ENCODE results near the gene GNG11.
"Not testable (repeated sequence)": the region's sequence is repeated elsewhere in the genome, so short reads cannot be mapped to it uniquely, and the experiment has no call there.

Gene GNG11

DNA sequence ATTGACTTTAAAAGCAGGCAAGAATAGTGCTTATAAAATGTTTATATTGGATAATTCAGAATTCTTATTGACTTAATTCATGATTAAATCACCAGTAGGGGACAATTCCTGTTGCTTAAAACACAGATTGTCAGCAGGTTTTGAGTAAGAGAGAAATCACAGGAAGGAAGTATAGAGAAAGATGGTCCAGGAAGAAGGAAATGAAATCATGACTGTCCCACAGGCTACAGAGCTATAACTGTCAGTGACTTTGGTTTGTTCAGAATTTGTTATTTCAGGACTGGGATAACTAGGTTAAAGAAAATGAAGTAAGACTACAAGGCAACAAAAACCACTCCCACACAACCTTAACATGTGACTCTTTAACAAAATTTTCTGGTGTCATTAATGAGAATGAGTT lies 8.3 kb upstream of the GNG11 start:
- DNase-seq: no peak

DNA sequence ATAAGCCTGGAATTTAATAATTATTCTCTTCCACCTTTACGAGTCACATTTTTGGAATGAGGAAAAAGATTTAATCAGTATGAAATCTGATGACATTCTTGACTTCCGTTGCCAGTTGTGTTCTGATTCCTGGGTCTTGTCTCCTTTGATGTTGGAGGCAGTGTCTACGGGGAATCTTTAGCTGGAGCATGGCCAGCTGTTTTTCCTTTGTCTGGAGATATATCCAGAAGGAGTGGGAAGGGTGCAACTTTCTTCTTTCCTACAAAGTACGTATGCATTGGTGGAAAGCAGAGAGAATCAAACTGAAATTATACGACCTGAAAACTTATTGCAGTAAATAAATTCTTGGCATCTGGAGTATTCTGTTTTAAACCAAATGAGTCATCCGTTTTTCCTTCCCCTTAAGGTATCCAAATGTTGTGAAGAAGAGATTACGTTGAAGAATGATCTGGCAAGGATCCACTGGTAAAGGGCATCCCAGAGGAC lies 6.9 kb upstream of the GNG11 start:
- no peak for DNase-seq

DNA sequence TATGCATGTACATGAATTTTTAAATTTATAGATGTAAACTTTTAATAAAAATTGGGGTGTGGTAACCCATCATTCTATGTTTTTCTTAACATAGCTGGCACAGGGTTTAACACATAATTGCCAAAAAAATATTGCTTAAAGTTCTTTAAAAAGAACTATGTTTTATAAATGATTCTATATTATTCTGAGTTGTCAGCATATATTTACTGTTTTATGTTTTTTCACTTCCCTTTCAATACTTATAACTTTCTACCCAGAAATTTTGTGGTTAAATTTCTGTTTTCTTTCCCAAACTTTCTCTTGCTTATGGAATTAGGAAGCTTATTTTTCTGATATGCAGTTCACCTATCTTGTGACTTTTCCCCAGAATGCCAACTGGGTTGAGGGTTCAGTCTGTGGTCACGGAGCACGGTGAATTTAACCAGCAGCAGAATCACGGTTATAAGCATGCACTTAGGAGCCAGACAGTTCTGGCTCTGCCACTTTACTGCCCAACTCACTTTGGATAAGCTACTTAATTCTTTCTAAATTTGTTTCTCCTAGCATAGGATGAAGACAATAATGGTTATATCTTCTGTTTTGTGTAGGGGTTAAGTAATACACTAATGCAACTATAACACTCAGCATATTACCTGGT lies 6.2 kb upstream of the GNG11 start:
- DNase-seq: not testable (repeated sequence)

DNA sequence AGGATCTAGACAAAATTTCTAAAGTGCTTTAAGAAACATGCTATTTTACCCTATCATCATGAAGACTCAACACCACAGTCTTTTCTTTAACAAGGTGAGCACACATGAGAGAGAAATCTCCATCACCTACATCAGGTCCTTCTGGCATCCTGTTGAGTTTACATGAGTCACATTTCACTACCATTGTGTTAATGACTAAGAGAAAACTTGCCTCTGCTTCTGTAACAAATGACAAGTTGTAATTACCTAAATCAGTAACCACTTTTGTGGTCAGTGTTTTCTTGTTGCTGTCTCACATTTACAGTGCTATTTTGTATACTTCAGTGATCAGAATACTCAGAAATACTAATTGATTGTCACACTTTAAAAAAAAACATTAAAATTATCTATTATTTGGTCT lies 5.6 kb upstream of the GNG11 start:
- DNase-seq: not testable (repeated sequence)

DNA sequence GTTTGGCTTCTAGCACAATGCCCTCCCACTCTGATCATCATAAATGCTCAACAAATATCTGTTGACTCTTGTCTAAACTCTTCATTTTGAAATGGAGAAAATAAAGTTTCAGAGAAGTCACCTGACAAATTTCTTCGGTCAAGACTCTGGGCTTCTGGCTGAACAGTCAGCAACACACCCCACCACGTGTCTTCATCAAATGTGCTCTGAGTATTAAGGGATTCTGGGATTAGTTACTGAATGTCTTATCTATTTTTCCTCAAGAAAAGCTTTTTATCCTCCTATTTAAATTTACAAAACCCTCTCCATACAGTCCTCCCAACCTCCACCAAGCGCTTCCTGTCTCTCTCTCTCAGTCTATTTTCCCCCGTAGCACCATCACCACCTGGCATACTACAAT lies 5.2 kb upstream of the GNG11 start:
- not testable (repeated sequence) for DNase-seq

DNA sequence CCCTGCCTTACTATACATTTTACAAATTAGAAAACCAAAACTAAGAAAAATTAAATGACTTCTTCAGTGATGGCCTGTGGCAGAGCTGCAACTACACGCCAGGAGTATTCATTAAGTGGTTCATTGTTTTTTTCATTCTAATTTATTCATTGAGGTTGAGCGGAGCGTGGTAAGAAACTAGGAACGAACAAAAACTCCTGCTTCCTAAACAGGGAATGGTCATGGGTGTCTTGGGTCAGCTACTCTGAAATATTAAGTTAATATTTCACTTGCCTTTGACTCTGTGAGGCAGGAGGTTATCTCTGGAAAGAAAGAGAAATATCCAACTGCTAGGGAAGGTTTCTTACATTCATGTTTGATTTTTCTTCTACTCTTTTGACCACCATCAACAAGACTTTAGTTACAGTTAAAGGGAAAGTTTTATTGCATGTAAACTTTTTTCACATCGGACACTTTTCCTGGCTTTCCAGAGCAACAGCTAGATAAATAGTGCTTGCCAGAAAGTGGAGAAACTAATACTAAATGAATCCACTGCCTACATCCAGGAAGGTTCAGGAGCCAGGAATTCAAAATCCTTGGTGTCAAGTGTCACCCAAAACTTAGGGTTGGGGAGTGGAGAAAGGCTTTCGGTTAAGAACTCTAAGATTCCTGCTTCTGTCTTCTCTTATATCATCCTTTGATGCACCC lies 896 bp upstream of the GNG11 start:
- DNase-seq: no peak

DNA sequence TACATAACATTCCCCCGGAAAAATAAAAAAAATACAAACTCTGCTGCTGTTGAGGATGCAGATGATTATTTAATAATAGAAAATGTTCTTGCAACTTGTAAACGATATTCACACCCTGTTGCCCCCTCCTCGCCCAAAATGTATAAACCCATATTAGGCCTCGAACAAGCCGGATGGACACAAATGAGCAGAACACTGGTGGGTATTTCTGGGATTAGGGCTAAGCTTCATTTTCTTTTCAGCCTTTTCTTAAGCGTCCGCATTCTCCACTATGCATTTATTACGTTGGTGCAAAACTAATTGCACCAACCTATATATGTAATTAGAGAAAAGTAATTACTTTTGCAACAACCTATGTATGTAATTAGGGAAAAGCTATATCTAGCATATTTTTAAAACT lies 349 bp upstream of the GNG11 start:
- DNase-seq: no peak

DNA sequence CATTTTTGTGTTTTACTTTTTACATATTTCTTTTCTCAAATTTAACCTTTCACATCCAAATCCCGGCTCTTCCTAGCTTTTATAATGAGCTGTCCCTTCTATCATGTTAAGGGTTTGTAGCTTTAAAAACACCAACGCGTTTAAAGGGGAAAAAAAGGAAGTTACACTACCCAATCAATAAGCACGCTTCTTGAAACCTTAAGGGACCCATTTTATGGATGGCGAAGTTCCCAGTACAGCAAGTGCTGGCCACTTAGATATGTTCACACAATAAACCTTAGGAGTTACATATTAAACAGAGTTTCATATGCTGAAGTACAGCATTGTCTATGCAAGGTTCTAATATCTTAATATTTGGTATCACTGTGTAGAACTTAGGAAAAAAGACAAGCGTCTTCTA lies 1.8 kb downstream of the GNG11 start:
- no peak for DNase-seq

DNA sequence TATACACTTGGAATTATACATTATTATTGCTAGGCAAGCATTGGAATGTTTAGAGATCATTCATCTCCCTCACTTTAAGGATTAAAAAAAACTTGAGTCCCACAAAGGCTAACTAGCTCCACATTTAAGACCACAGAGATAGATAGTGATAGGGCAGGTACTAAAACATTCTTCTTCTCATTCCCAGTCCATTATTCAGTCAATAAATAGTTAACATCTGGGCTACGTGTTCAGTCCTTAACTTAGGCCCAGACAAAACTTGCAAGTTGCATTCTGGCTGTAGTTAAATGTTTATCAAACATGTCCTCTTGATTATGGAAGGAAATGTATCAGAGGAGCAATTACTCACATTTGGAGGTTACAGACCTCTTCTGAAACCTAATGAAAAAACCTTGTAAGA lies 2.4 kb downstream of the GNG11 start:
- no peak for DNase-seq

DNA sequence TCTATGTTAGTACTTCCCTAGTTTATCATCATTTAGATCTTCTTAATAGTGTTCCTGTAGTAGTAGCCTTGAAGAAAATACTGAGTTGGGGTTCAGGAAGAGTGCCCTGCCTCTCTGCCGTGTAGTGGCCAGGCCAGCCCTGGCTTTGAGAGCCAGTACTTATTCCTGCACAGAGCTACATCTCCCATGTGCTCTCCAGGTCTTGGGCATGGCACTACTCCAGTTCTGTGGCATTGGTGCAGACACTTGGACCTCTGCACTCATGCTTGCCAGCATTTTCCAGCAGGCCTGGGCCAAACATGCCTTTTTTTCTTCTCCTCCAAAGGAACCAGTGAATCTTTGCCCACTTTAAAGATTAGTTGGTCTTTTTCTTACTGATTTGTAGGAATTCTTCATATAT lies 5.3 kb downstream of the GNG11 start:
- DNase-seq: no peak

DNA sequence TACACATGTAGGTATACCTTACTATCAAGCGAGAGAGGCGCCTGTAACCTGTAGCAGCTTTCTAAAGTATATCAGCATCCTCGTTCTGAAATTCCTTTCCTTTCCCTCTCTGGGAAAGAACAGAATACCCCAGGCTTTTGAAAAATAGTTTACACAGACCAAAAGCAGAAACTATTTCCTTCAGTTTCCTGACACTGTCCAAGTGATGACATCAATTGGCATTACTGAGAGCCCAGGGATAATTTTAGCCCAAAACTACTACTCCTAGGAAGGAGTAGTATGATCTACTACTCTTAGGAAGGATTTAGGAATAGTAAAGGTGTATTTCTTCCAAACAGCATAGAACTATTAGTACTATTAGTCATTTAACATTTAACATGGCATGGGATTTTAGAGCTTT lies 6.0 kb downstream of the GNG11 start:
- DNase-seq: no peak

DNA sequence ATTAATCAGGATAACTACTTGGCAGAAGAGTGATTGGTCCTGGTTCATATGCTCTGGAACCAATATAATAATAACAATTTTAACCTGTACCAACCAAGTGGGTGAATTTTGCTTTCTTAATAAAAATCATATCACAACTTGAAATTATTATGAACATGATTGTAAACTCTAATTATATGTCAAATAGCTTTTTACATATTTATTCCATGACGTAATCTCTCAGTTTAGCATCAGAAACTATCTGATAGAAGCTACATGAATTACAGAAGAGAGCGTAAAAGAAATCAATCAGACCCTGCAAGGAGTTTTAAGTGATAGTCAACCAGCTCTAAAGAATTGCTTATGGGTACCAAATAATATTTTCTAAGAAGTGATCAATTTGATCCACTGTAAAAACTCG lies 10.1 kb downstream of the GNG11 start:
- no peak for DNase-seq

DNA sequence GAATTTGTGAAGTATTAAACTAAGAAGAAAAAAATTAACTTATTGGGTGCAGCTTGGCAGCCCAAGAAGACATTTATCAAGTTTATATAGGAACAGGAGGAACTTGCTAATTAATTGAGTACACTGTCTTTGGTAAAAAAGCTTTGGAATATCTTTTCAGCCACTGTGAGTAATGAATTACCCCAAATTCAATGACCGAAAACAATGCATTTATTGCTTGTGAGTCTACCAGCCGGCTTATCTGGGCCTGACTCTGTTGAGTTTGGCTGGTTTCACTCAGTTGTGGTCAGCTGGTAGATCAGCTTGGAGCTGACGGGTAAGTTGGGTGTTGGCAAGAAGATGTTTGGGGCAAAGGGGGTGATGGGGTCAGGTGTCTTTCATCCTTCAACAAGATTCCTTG lies 11.6 kb downstream of the GNG11 start:
- no peak for DNase-seq

DNA sequence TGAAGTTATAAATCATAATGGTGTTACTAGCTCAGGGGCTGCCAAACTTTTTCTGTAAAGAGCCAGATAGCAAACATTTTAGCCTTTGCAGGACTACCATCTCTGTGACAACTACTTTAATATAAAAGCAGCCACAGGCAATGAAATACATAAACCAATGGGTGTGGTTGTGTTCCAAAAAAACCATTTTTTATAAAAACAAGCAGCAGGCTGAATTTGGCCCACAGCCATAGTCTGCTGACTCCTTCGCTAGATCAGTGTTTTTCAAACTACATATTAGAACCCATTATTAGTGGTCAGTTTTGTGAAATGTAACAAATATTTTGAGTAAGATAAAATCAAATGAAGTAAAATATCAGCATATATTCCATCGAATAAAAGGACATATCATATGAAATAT lies 13.6 kb downstream of the GNG11 start:
- no peak for DNase-seq

DNA sequence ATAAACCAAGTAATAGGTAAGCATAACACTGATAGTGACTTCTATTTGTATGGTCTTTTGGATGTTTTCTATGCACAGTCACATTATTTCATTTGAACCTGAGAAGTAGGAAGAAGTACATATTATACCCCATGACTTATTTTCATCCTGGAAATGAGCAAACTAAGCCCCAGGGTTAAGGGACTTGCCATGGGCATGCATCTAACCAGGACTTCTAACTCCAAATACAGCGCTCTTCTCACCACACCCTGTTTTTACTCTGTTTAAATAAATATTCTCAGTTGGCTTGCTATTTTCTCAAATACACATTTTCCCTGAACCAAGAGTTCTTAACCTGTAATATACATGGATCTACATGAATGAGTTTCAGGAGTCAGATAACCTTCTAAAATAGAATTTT lies 16.3 kb downstream of the GNG11 start:
- no peak for DNase-seq

DNA sequence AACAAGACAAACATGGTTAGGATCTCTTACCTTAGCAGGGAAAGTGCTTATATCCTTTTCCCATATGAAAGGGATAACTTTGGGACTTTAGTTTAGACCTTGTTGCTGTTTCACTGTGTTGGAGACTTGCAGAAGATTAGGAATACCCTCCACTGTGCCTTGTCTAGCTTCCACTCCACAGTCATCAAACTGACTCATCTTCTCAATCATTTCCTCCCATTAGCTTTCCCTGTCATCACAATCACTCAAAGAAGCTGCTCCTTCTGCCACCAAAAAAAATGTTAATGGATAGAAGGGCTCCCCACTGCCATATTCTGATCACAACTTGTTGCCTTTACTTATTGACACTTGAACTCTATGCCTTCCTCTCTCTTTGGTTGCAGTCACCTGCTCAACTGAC lies 16.8 kb downstream of the GNG11 start:
- no peak for DNase-seq

DNA sequence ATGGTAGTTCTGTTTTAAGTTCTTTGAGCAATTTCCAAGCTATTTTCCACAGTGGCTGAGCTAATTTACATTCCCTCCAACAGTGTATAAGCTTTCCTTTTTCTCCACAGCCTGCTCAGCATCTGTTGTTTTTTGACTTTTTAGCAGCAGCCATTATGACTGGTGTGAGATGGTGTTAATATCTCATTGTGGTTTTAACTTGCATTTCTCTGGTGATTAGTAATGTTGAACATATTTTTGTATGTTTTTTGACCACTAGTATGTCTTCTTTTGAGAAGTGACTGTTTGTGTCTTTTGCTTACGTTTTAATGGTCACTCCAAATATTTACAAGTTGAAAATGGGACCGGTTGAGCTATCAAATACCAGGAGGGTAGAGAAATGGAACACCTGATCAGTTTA lies 20.4 kb downstream of the GNG11 start:
- no peak for DNase-seq

DNA sequence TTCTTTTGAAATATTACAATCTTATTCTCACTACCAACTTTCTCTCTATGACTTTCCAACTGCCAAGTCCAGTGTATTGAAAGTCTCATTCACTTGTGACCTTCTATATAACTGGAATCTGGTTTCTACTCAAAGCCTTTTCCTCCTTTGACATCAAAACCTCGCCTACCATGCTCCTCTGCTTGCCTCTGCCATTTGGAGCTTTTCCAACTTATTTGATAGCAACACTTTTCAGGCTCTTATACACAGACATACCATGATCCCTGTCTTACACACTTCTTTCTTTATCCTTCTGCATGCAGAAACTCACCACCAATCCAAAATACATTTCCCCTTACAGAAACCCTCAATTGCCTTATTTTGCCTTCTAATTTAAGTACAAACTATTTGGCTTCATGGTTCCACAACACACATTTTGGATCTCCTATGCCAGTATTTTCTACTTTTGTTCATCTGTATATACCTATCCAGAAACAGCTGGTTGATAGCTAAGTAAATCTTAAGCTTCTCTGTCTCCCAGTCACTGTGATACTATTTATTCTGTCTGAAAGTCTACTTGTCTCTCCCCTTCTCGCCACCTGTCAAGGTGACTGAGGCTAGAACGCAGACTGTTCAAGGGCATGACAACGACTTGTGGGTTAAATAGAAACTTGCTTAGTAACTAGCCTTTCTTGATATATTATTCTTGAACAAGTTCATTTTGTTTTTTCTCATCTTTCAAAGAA lies 22.4 kb downstream of the GNG11 start:
- no peak for DNase-seq

DNA sequence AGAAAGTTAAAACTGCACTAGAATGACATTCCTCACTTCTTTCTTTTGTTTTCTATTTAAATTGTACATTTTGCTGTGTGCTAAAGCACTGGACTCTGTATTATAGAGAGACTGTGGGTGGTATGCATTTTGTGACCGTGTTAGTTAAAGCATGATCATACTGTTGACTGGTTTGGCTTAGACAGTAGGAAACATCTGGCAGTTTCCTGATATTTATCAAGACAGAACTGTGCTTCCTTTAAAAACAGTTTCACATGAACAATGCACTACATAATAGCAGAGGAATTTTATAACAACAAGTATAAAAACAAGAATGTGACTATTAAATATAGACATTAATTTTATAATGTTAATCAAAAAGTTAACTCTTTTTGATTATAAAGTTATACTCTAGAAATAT lies 23.1 kb downstream of the GNG11 start:
- DNase-seq: no peak

DNA sequence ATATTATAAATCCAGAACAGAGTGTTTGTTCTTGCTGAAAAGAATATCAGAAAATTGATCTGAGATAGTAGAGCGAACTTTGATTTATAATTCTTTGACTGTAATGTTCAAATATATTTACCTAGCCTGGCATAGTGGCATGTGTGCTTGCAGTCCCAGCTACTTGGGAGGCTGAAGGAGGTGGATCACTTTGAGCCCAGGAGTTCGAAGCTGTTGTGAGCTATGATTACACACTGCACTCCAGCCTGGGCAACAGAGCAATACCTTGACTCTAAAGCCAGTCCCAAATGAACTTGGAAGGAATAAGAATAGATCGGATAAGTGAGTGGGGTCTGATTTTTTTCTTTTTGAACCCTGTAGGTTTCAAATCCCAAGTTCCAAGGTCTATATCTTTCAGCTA lies 23.5 kb downstream of the GNG11 start:
- DNase-seq: no peak

DNA sequence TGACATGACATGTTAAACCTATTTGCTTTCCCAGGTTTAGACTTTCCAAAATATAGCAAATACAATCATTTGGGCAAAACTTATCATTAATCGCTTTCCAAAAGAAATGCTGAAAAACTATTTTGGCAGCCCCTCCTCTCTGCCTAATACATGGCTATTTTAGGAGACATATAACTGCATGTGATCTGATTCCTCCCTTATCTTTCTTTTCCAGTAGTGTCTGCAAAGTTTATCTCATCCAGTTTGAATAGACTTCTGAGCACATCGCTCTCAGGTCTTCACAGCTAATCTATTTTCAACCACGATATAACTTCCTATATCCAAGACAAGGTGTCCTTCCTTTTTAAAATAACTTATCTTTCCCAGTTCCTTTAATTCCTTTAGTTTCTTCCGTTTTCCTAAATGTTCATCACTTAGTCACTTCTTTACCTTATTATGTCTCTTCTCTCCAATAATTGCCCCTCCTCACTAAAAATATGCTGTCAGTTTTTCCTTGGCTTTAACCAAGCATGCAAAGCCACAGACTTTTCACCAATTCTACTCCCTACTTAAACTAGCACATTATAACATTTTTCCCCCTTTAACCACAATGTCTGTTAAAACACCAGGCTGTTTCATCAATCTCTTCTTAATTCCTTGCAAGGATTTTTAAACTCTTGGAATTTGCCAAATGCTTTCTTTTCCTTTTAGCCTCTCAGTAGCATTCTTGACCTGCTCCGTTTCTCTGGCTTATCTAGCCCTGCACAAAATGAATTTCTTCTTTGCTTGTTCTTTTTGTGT lies 24.4 kb downstream of the GNG11 start:
- DNase-seq: no peak

DNA sequence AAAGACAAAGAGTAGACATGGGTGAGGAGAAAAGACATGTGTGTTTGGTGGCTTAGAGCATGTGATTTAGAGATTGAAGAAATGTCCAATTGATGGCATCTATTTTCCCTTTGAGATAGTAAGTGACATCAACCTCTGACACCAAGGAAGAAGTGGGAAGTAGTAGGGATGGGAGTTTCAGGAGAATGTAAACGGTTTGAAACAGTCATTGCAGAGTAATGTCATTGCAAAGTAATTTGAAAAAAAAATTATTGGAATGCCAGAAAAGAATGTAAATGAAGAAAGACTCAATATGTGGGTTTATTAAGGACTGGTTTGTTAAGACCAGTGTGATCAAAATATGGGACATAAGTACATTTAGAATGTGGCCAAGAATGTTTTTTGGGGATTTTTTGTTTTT lies 26.6 kb downstream of the GNG11 start:
- DNase-seq: no peak

DNA sequence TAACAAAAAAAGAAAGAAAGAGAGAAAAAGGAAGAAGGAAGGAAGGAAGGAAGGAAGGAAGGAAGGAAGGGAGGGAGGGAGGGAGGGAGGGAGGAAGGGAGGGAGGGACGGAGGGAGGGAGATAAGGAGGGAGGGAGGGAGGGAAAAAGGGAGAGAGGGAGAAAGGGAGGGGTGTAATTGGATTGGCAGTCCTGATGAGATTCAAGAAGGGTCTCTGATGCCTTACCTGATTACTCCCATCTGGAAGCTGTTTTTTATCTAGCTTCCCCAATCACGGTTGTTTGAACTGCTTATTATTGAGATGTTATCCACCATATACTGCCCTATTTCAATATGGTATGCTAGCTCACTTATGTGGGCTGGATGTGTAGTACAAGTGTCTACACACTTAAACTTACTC lies 27.3 kb downstream of the GNG11 start:
- DNase-seq: no peak

DNA sequence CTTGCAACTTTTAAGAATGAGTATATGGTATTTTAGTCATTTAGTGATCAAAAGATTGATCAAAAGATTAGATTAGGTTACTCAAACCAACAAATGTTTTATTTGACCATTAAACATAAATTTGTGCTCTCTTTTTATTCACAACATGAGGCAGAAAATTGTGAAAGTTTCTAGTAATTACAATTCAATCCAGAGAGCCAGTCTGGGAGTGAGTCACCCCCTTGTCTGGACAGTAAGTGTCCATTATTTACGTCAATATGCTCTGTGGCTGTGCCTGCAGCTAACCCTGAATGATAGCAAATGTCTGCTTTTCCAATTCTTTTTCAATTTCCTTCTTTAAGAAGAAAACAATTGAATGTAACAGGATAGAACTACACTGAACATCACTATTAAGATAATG lies 27.9 kb downstream of the GNG11 start:
- DNase-seq: no peak
